ENCODE data around the gene ADAT2.
"Not testable (repeated sequence)": the region's sequence is repeated elsewhere in the genome, so short reads cannot be mapped to it uniquely, and the experiment has no call there.

The ADAT2 gene

GRCh38 chr6:143450453-143451371, at the start of gene ADAT2, which contains the start of gene PEX3:
Gene ADAT2 (minus strand): TSS chr6:143450695. CDS start chr6:143450658, 37 bp downstream.
Gene PEX3 (plus strand): TSS chr6:143450805. CDS start chr6:143451043, 238 bp downstream.
- ATAC-seq (peak; percentile 99), DNase-seq (ENCODE audit: low spot score in 2 of 2) (peak; percentile 88 to 97)
- H3K36me3 Mint-ChIP-seq = peaks cover 24% of the 10 kb centered on the region
- no peaks in the 10 kb centered on the region for H3K9me3 Mint-ChIP-seq
- H3K27ac Mint-ChIP-seq = peak within 1 kb of the TSS; percentile 98
- H3K4me1 Mint-ChIP-seq = peaks cover 18% of the 10 kb centered on the region
- peak within 1 kb of the TSS; percentile 97 for H3K4me3 Mint-ChIP-seq

GRCh38 chr6:143498428-143498827, 47.9 kb upstream of the ADAT2 start:
- DNase-seq (ENCODE audit: low spot score in 2 of 2) = no peak
- Mint-ChIP-seq H3K27ac (no peak overlapping the region), H3K36me3 (peaks cover 23% of the 10 kb centered on the region), H3K9me3 (no peaks in the 10 kb centered on the region), H3K4me3 (no peak overlapping the region), H3K4me1 (peaks cover 14% of the 10 kb centered on the region)
- ATAC-seq = no peak

DNA sequence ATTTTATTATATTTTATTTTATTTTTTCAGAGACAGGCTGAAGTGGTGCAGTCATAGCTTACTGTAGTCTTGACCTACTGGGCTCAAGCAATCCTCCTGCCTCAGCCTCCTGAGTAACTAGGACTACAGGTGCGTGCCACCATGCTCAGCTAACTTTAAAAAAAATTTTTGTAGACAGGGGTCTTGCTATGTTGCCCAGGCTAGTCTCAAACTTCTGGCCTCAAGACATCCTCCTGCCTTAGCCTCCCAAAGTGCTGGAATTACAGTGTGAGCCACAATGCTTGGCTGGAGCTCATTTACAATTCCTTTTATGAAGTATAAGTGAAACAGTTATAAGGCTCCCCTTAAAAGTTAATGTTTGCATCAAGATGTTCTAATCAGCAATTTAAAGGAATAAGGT, 46.5 kb upstream of the ADAT2 start:
- DNase-seq (ENCODE audit: low spot score in 2 of 2) = no peak
- H3K9me3 Mint-ChIP-seq = no peaks in the 10 kb centered on the region
- peaks cover 30% of the 10 kb centered on the region for H3K36me3 Mint-ChIP-seq
- H3K4me3 Mint-ChIP-seq = no peak overlapping the region
- ATAC-seq = no peak
- H3K4me1 Mint-ChIP-seq = peaks cover 14% of the 10 kb centered on the region
- no peak overlapping the region for H3K27ac Mint-ChIP-seq

GRCh38 chr6:143490775-143491174, 40.3 kb upstream of the ADAT2 start:
- Mint-ChIP-seq H3K9me3 (no peaks in the 10 kb centered on the region), H3K27ac (no peak overlapping the region), H3K4me3 (no peak overlapping the region), H3K36me3 (peaks cover 27% of the 10 kb centered on the region), H3K4me1 (no peaks in the 10 kb centered on the region)
- ATAC-seq = no peak
- DNase-seq (ENCODE audit: low spot score in 2 of 2) = no peak

GRCh38 chr6:143490244-143490643, 39.7 kb upstream of the ADAT2 start:
- ATAC-seq = no peak
- H3K27ac Mint-ChIP-seq = no peak overlapping the region
- H3K4me1 Mint-ChIP-seq = no peaks in the 10 kb centered on the region
- no peak overlapping the region for H3K4me3 Mint-ChIP-seq
- DNase-seq (ENCODE audit: low spot score in 2 of 2) = no peak
- H3K9me3 Mint-ChIP-seq = no peaks in the 10 kb centered on the region
- peaks cover 27% of the 10 kb centered on the region for H3K36me3 Mint-ChIP-seq

DNA sequence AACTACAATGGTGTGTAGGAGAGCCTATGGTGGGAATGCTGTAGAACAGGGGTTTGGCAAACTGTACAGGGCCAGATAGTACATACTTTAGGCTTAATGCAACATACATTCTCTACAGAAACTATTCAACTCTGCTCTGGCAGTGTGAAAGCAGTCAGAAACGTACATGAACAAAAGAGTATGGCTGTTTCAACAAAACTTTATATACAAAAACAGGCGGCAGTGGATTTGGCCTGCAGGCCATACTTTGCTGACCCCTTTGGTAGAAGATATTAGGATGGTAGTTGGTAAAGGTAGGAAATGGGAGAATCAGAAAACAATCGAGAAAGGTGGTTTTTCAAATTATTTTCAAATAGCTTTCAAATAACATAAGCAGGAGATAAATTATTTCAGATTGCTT, 36.3 kb upstream of the ADAT2 start:
- DNase-seq (ENCODE audit: low spot score in 2 of 2) (no peak), ATAC-seq (no peak)
- Mint-ChIP-seq H3K4me1 (no peaks in the 10 kb centered on the region), H3K4me3 (no peak overlapping the region), H3K27ac (no peak overlapping the region), H3K9me3 (no peaks in the 10 kb centered on the region), H3K36me3 (peaks cover 11% of the 10 kb centered on the region)

GRCh38 chr6:143485967-143486366, 35.5 kb upstream of the ADAT2 start:
- ATAC-seq (no peak), DNase-seq (ENCODE audit: low spot score in 2 of 2) (no peak)
- peaks cover 11% of the 10 kb centered on the region for H3K36me3 Mint-ChIP-seq
- no peak overlapping the region for H3K27ac Mint-ChIP-seq
- no peaks in the 10 kb centered on the region for H3K4me1 Mint-ChIP-seq
- no peaks in the 10 kb centered on the region for H3K9me3 Mint-ChIP-seq
- H3K4me3 Mint-ChIP-seq = no peak overlapping the region

DNA sequence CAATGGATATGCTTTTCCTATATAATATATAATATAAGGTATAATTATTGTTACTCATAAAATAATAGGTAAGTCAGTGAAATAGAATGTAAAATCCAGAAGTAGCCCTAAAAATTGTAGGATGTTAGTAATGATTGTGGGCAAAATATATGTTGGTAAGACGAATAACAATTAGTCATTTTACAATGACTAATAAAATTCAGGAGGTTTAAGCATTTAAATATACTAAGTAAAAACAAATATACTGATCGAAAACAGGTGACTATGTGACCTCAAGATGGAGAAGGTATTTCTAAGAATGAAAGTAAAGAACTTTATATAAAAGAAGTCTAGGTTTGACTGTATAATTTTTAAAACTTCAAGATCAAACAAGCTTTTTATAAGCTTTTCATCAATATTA, 32.1 kb upstream of the ADAT2 start:
- Mint-ChIP-seq H3K4me3 (no peak overlapping the region), H3K9me3 (no peaks in the 10 kb centered on the region), H3K27ac (no peak overlapping the region), H3K36me3 (peaks cover 9% of the 10 kb centered on the region), H3K4me1 (no peaks in the 10 kb centered on the region)
- DNase-seq (ENCODE audit: low spot score in 2 of 2) (no peak), ATAC-seq (no peak)

DNA sequence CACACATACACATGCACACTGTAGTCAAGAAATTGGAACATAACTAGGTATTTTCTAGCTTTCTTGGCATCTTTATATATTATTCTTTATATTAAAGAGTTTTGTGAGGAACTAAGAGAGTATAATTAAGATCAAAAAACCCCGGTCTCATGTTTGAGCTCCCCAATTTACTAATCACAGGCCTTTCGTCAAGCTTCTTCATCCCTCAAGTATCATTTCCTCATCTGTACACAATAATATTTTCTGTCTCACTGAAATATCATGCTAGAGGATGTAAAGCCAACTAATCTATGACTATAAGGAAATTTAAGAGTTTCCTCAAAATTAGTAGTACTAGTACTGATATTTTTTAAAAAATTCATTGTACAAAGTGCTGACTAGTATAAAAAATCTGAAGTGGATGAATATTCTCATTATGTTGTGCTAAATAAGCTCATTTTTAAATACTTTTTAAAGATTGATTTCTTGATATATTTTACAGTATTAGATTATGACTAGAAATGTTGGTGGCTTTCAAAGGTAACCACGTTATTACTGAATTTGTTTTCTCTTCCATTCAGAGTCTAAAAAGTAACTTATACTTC, 28.1 kb upstream of the ADAT2 start:
- Mint-ChIP-seq H3K4me1 (no peaks in the 10 kb centered on the region), H3K9me3 (no peaks in the 10 kb centered on the region), H3K36me3 (peaks cover 36% of the 10 kb centered on the region), H3K4me3 (no peak overlapping the region), H3K27ac (no peak overlapping the region)
- ATAC-seq (no peak), DNase-seq (ENCODE audit: low spot score in 2 of 2) (no peak)

- no peak for ATAC-seq
- no peak for DNase-seq (ENCODE audit: low spot score in 2 of 2)
- Mint-ChIP-seq H3K9me3 (no peaks in the 10 kb centered on the region), H3K4me3 (no peak overlapping the region), H3K36me3 (peaks cover 51% of the 10 kb centered on the region), H3K27ac (no peak overlapping the region), H3K4me1 (no peaks in the 10 kb centered on the region)
Measured at GRCh38 chr6:143476545-143476944, 26.1 kb upstream of the ADAT2 start.

DNA sequence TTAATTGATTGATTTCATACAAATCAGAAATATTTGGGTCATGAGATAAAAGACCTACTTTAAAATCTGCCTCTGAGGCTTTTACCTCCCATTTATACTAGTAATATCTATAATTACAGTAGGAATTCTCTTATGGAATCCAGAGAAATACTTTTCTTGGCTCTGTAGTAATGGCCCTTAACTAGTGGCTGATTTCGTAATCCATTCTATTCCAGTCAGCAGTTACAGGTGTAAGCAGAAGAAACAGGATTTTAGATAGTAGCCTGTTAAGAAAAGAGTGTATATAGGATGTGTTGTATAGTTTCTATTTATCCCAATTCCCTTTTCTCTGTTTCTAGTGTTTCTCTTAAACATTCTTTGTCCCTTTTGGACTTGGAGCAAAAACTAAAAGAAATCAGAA, 21.3 kb upstream of the ADAT2 start:
- Mint-ChIP-seq H3K36me3 (peaks cover 58% of the 10 kb centered on the region), H3K27ac (no peak overlapping the region), H3K4me1 (peaks cover 6% of the 10 kb centered on the region), H3K4me3 (no peak overlapping the region), H3K9me3 (no peaks in the 10 kb centered on the region)
- no peak for ATAC-seq
- DNase-seq (ENCODE audit: low spot score in 2 of 2) = no peak

- ATAC-seq; DNase-seq (ENCODE audit: low spot score in 2 of 2); H3K9me3 Mint-ChIP-seq; H3K4me3 Mint-ChIP-seq; H3K4me1 Mint-ChIP-seq; H3K27ac Mint-ChIP-seq: not testable (repeated sequence)
- H3K36me3 Mint-ChIP-seq = peaks cover 61% of the 10 kb centered on the region
Measured at GRCh38 chr6:143468823-143469222, 18.3 kb upstream of the ADAT2 start.

DNA sequence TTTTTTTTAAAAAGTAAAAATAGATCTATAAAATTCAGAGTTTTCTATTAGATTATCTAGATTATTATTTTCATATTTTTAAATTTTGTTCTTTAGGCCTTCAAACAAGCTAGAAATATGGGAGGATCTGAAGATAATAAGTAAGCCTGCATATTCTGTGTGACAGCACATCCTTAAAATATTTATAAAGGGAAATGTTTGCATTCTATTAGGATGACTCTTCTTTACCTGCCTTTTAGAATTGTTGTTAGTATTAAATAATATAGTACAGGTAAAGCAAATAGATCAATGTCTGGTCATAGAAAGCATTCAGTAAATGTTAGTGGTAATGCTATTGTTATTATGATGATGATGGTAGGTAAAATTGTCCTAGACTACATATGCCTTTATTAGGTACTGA, 17.5 kb upstream of the ADAT2 start:
- Mint-ChIP-seq H3K9me3 (no peaks in the 10 kb centered on the region), H3K4me1 (peaks cover 6% of the 10 kb centered on the region), H3K36me3 (peaks cover 57% of the 10 kb centered on the region), H3K4me3 (no peak overlapping the region), H3K27ac (no peak overlapping the region)
- ATAC-seq (no peak), DNase-seq (ENCODE audit: low spot score in 2 of 2) (no peak)

DNA sequence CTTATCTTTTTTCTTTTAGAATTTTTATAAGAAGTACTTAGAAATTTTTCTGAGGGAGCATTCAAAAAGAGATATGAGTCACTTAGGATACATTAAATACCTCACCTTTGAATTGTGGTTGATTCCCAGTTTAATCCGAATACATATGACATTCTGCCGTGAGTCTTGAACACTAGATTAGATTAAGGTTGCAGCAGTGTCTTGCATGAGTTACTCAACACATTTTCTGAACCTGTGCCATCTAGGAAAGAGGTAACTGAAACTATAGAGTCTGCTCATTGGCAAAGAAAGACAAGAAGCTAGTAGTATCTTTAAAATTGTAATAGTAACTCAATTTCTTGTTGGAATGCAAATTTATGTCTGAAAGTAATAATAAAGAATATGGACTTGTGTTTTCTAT, 15.1 kb upstream of the ADAT2 start:
- peaks cover 56% of the 10 kb centered on the region for H3K36me3 Mint-ChIP-seq
- ATAC-seq = no peak
- no peak overlapping the region for H3K27ac Mint-ChIP-seq
- no peak for DNase-seq (ENCODE audit: low spot score in 2 of 2)
- peaks cover 6% of the 10 kb centered on the region for H3K4me1 Mint-ChIP-seq
- H3K9me3 Mint-ChIP-seq = no peaks in the 10 kb centered on the region
- no peak overlapping the region for H3K4me3 Mint-ChIP-seq

DNA sequence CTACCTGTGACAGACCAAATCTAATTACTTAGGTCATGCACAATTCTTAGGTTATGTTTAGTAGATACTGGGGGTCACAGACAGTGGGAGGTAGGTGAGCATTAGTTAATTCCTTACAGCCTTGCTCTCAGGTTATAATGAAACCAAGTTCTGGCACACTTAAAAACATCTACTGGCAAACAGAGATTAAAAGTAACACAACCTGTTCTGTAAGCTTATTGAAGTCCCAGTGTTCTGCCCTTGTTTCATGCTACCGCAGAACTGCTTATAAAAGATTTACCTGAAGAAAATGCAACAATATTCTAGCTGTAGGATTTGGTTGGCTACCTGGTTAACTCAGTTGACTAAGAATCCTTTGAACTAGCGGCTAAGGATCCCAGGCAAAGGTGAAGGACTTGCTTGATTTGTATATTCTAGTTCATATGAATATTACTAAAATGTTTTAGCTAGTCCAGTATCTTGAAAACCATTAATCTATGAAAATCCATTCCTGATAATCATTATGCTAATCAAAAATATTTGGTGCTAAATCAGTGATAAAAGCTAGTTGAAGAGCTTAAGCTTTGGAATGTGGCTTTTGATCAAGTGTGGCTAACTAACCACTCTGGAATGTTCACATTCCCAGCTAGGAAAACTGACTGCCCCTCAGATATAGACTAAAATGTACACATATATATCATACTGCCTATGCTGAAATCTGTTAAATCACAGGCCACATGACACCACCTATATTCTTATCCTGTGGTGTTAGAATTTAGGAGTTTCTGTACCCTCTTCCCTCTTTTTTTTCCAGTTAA, 7.3 kb upstream of the ADAT2 start:
- Mint-ChIP-seq H3K4me1 (peaks cover 10% of the 10 kb centered on the region), H3K36me3 (peaks cover 40% of the 10 kb centered on the region), H3K27ac (no peak overlapping the region), H3K4me3 (no peak overlapping the region), H3K9me3 (no peaks in the 10 kb centered on the region)
- no peak for ATAC-seq
- no peak for DNase-seq (ENCODE audit: low spot score in 2 of 2)

Data from stimulated activated effector memory CD8-positive, alpha-beta T cell treated with anti-CD3 and anti-CD28 coated beads, Interleukin-12 subunit alpha, Interleukin-12 subunit beta, amount 100 ng/mL, for 72 hours (primary cell).